ENCODE results near the gene C11orf91.
"Not testable (repeated sequence)": the region's sequence is repeated elsewhere in the genome, so short reads cannot be mapped to it uniquely, and the experiment has no call there.

C11orf91 gene

DNA sequence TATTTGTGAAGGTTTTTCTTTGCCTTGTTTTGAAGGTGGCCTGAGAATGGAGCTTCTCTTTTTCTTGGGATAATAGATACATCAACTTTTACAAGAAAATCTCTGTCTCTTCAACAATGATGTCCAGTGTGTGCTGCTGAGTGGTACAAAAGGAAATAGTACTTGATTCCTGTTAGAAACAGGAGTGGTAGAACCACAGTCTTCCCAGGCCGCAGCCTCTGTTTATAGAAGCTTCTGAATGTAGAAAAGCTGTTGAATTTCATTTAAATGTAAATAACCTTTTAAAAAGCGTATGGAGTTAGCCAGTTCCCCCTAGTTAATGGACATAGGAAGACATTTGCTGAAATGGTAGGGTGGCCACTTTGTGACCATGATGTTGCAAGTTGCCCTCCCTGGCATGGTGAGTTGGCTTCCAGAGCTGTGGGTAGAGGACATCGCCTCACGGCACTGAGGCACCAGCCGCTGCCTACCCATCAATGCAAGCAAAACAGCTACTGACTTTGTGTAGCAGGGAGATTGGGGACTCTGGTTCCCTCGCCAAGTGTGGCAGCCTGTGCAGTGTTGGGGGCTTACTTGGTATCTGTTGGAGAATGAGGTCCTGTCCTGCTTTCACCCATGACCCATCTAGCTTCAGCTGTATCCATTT lies 31.6 kb downstream of the C11orf91 start:
- no peak for DNase-seq (ENCODE audit: low read depth)

DNA sequence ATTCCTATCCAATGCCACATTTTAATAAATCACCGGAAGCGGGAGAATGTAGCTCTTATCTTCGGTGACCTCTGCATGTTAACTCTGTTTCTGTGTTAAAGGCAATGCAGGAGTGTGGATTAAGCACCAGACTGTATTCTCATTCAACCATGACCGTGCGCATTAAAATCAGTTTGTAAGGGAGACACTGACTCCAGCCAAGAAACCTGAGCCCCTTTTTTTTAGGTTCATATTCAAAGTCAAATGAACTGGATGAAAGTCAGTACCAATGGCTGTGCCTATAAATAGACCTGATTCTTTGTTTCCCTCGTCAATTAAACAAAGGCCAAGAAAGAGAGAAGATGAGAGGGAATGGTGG lies 32.2 kb downstream of the C11orf91 start:
- no peak for DNase-seq (ENCODE audit: low read depth)

DNA sequence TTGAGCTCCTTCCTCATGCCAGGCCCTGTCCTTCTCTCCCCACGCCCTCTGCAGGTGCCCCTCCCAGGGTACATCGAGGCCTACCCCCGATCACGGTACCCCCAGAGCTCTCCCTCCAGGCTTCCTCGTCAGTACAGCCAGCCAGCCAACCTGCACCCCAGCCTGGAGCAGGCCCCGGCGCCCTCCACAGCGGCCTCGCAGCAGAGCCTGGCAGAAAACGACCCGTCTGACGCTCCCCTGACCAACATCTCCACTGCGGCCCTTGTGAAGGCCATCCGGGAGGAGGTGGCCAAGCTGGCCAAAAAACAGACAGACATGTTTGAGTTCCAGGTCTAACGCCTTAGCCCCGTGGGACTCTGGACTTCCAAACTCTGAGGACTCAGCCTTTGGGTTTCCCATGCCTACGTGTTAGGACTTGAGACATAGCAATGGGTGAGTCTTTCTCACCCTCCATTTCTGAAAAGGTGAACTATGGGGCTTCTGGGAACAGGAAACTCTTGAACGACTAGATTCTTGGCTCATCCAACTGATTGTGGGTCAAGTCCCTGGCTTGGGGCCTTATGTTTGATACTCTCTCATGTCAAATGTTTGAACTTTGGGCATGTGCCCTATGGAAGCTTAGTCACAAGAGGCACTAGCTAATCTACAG lies 32.7 kb downstream of the C11orf91 start:
- DNase-seq (ENCODE audit: low read depth), result no peak

DNA sequence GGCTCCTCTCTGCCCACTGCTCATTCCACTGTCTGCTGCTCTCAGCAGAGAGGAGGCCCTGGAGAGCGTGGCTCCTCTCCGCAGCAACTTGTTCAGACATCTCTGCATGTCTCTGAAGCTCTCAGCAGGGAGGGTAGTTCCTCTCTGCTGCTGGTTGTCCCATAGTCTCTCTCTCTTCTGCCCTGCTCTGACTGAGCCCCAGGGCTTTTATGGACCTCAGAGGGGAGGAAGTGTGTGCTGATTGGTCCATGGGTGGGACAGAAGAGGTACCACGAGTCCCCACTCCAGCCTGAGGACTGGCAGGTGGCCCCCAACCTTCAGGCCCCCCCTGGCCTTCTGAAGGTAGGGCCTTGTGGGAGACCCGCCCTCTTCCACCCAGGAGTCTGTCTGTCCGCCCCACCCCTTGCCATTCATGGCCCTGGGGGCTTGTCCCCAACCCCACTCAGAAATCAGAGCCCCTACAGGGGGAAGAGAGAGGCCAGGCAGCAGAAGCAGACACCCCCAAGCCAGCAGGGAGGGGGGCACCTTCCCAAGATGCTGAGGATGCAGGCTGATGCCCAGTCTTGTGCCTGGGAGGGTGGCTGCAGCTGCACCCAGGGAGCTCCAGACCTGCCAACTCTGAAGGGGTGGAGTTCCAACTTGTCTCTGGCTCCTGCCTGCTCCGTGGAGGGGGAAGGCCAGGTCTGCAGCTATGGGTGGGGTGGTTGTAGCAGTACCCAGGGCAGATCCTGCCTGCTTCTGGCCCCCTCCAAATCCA lies 35.1 kb downstream of the C11orf91 start:
- no peak for DNase-seq (ENCODE audit: low read depth)

DNA sequence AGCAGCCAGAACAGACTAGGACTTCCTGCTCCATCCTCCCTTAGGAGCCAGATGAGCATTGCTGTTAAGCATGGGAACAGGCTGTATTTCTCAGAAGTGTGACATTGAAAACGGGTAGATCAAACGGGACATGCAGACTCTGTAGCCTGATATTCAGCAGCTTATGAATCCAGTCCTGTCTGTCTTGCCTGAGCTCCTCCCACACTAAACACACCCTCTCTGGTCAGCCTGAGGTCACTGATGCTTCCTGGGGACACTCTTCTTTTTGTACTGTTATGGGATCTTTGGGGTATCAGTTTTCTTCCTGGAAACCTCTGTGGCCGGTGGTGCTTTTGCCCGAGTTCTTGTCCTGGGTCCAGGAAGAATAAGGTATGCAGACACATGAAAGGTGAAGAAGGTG lies 35.8 kb downstream of the C11orf91 start:
- DNase-seq (ENCODE audit: low read depth), result no peak

DNA sequence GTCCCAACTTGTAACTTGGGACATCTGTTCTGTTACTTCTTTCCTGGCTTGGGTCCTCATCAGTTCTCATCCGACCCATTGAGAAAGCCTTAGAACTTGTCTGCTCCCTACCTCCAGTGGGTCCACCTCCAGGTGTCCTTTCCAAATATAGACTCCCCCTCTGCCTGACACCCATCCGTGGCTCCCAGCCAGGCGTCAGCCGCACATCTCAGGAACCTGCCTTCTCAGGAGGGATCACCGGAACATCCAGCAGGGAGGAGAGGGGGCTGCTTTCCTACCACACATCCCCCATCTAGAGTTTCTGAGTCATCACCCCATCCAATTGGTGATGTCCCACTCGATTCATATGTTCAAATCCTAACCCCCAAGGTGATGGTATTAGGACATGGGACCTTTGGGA lies 36.5 kb downstream of the C11orf91 start:
- no peak for DNase-seq (ENCODE audit: low read depth)

DNA sequence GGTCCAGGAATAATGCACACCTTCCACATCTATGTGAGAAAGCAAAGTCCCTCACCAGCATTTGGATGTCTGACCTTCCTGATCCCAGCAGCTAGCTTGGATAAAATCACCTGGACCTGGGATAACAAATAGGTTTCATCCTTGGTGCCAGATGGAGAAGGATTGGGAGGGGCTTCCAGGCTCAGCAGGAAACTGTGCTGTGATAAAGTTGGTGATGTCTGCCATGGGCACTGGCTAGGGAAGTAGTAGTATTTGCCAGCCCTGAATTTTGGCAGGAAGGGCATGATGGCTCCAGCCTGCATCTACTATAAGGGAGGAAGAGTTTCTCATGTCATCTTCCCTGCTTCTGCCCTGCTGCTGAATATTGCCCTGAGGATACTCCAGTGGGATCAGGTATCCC lies 37.5 kb downstream of the C11orf91 start:
- no peak for DNase-seq (ENCODE audit: low read depth)

DNA sequence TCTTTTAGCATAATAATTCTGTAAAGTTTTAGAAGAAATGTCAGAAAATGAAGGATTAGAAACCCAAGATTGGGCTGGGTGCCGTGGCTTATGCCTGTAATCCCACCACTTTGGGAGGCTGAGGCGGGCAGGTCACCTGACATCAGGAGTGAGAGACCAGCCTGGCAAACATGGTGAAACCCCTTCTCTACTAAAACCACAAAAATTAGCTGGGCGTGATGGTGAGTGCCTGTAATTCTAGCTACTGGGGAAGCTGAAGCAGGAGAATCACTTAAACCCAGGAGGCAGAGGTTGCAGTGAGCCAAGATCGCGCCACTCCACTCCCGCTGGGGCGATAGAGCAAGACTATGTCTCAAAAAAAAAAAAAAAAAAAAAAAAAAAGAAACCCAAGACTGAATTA lies 39.1 kb downstream of the C11orf91 start:
- DNase-seq (ENCODE audit: low read depth), result not testable (repeated sequence)

DNA sequence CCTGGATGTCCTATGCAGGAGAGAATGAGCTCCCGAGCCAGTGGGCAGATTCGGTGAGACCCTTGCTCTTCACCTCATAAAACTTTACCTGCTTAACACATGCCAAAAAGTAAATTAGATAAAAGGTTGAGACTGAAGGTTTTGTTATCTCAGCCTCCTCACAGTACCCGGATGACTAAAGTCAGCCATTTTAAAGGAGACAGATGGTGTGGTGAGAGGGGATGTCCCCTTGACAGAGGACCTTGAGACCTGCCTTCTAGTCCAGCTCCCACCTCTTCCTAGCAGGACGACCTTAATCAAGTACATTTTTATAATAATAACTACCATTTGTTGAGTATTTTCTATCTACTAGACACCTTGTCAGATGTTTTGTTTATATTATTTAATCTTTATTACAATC lies 39.7 kb downstream of the C11orf91 start:
- DNase-seq (ENCODE audit: low read depth), result no peak

DNA sequence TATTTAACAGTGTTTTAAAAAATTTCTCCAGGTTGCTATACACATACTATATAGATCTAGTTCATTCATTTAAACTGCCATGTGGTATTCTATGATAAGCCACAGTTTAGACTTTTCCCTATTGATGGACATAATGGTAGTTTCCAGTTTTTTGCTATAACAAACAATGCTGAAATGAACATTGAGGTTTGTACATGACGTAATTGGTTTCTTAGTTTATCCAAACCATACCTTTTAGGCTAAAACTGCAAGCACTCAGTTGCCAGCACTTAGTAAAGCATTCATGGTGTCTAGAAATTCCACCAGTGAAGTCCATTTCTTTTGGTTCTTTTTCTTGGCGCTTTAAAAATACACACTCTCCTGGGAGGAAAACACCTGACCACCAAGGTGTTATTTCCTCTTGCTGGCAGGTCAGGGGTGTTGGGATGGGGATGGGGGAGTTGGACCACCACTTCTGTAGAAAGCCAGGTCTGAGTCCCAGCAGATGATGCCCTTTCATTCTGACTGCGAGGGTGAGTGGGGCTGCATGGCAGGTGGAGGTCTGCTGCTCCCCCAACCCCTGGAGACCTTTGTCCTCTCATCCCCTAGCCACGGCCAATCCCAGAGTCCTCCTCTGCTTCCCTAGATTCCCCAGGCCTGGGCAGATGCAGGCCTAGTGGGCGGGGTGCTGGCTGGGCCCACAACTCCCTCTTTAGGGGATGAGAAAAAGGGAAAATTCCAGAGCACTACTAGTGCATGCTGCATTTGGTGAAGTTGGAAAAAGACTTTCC lies 41.1 kb downstream of the C11orf91 start:
- DNase-seq (ENCODE audit: low read depth), result no peak

DNA sequence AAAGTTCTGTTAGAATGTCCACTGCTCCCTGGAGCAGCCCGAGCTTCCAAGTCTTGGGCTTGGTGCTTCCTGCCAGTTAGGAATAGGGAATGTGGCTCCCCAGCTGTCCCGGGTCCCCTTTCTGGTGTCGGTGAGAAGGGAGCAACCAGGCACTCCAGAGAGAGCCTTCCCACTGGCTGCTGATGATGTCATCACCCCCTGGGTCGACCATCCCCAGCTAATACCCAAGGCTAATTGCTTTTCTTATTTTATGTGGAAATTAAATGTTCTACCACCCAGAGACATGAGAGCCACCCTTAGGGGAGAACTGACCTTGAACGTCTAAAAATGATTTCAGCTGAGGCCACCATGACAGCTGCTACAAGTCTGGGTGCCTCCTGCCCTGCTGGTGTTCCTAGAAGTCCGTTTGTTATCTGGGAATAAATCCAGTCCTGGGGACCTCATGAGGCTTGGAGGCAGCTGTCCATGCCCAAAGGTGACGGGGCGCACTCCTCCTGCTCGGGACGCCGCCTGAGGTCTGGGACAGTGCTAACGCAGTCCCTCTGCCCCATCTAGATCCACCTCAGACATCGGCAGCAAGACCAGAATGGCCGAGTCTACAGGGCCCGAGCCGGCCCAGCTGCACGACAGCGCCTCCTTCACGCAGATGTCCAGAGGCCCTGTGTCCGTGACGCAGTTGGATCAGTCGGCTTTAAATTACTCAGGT lies 42.3 kb downstream of the C11orf91 start:
- no peak for DNase-seq (ENCODE audit: low read depth)

DNA sequence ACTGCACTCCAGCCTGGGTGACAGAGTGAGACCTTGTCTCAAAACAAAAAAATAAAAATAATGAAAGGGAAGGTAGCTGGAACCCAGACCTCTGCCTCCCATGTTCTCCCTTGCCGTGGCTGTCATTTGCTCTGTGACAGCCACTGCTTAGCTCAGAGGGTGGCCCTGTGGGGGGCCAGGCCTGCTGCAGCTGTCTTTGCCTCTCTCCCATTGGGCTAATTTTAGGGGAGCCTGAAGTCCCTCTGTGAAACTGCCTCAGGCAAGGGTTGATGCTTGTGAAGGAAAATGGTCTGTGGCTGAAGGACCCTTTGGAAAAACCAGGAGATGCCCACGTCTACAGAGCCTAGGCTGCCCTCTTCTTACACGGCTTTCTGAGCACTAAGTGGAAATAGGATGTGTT lies 42.9 kb downstream of the C11orf91 start:
- no peak for DNase-seq (ENCODE audit: low read depth)

DNA sequence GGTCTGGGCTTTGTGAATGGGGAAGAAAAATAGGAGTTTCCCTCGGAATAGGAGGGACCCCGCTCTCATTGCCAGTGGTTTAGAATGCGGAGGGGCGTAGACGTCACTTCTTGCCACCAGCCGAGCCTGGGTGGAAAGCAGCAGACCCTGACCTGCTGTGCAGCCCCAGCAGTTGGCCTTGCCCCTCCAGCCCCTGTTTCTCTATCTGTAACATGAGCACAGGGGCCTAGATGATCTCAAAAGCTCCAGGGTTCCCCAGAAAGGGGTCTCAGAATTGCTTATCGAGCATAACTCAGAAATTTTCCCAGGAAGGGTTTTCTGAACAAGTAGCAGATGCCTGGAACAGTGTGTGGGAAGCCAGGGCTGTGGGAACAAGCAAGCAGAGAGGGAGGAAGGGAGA lies 43.9 kb downstream of the C11orf91 start:
- no peak for DNase-seq (ENCODE audit: low read depth)

DNA sequence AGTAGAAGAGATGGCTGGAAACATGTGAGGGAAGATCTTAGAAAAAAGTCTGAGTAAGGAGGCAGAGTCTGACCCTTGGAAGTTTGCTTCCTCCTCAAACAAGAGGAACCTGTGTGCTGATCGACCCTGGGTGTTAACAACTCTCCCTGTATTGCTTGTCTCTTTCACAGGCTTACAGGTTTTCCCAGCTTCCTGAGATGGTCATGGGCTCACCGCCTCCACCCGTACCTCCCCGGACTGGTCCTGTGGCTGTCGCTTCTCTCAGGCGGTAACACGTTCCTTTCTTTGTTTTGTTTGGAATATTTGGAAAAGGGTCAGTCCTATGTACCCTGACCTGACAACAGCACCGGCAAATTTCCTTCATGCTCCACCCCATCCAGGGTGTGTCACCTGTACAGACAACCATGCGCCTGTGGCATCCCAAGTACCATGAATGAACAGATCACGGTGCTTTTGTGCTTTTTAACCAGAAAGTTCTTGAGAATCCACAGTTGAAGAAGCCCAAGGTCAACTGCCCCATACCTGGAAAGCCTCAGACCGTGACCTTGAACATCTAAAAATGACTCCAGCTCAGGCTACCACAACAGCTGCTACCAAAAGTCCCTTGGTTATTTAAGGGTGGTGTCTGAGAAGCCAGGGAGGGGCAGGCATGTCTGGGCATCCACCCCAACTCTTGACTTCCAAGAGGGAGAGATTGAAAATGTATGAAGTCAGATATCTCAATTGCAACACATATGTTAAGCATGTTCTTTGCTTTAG lies 44.6 kb downstream of the C11orf91 start:
- no peak for DNase-seq (ENCODE audit: low read depth)

DNA sequence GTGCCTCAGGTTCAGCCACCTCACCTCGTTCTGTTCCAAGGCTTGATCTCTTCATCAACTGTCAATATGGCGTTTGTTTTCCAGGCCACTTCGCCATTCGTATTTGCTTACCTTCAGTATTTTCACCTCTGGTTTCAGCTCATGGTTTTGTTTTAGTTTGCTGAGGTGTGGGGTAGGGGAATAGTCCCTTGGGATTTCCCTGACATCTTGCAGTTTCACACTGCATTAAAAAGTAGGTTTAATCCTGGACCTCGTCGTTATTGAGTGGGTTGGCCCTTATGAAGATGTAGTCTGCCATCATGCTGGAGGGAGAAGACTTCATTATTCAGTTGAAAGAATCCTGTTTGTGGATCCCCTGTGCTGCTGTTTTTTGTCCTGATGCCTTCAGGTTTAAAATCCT lies 46.0 kb downstream of the C11orf91 start:
- DNase-seq (ENCODE audit: low read depth), result no peak

DNA sequence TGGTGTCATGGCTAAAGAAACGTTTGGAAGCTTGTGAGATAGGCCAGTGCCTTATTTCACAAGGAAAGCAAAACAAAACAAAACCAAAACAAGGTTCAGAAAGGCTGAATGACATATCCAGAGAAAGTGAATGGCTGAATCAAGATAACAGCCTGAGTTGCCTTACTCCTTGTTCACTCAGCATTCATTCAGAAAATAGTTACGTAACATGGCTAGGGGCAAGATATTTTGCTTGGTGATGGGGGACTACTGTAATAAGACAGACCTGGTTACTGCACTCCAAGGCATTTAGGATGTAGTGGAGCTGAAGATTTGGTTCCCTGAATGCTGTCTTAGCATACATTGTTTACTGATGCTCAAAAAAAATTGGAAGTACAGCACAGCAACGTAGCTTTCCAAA lies 47.7 kb downstream of the C11orf91 start:
- DNase-seq (ENCODE audit: low read depth), result no peak

DNA sequence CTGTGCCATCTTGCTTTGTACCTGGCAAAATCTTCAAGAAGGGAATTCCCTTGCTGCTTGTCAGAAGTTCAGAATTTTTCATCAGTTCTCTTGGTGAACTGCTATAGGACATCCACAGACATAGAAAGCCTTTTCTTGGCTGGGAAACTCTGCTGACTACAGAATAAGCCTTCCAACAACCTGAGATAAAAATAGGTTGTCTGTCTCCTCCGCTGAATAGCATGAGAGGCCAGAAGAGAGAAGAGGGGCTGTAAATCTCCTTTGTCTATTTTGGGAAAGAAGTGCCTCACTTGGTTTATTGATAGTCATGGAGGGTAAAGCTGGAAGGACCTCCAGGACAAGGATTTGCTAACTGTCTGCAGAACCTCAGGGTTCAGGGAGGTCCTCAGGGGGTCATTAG lies 48.2 kb downstream of the C11orf91 start:
- no peak for DNase-seq (ENCODE audit: low read depth)

DNA sequence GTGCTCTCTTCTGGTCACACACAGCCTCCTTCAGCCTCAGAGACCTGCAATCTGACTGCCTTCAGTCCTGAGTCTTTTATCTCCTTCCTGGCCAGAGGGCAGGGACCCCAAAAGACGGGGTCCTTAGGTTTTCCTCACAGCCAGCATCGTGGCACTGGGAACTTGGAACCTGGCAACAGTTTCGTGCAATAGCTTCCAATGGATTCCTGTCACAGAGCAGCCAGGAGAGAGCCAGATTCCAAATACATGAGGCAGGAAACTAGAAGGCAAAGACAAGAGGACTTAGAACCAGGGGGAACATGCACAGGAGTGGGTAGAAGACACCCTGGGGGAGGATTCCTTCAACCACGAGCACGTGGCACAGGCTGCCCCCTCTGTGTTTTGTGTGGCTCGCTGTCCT lies 48.6 kb downstream of the C11orf91 start:
- no peak for DNase-seq (ENCODE audit: low read depth)

DNA sequence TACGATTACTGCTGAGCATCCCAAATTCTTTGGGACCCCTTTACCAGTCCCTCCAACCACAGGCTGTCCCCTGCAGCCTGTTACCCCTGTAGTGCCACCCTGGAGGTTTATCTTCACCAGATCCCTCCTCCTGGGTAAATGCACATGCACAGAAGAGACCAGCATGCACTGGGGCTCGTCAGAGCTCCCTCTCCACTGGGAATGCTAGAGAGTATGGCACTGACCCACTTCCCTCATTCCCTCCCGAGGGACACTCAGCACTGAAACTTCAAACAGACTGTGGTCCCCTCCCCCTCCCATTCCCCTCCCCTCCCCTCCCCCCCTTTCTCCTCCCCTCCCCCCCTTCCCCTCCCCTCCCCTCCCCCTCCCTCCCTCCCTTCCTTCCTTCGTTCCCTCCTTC lies 49.1 kb downstream of the C11orf91 start:
- no peak for DNase-seq (ENCODE audit: low read depth)

DNA sequence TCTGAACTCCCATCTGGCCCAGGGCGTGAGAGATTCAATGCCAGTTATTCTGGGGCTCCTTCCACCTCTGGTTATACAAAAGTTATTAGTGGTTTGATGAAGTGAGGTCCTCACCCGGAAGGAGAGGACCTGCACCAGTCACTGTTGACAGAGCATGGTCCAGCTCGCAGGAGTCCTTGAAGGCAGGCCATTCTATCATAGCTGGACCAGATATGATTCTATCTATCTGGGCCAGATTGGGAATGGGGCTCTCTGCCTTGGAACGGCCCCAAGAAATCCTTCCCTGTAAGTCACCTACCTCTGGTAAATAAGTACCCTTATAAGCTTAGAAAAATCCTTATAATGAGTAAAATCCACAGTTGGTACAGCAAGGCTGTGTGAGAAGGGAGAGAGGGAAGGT lies 50.7 kb downstream of the C11orf91 start:
- DNase-seq (ENCODE audit: low read depth), result no peak
